Measurements from ENCODE around the gene BAHD1.

BAHD1 gene

DNA sequence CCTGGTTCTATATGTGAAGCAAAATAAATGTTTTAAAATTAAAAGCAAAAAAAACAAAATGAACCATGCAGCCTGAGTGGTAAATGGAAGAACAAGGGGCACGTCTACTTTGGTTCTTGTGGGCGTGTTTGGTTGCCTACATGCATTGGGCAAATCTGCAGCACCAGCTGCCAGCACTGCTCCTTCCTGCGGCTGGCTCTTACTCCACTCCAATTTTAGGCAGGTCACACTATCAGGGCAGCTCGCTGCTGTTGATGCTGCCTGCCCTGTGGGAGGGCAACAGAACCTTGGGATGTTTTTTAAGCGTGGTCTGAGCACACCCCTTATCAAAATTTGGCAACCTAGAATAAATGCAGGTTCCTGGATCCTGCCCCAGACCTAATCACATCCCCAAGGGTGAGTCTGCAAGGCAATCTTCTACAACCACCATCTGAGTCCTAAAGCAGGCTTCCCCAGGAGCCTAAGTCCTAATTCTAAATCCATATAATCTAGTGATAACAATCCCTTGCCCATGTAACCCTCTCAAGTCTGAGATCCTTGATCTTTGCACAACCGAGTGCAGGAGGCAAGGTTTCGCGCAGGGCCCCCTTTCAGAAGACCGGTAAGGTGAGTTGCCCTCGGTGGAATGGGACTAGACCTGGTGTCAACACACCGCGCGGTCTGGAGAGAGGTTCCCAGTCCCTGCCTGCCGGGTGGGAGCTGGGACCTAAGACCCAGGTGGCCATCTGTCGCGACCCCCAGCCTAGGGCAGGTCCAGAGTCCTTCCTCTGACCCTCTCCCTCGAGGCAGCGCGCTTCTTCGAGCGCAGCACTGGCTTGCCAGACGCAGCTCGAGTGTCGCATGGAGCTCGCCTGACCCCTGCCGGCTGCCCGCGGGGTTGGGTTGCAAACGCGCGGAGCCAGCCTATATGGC lies 19.3 kb upstream of the BAHD1 start:
- DNase-seq: peak; percentile 68 to 98 (median 84)
- intact Hi-C loops (cut with DNase I): loop anchor here (1.0 to 5.0 kb wide), 3 partner anchors 54 to 143 kb away; partner anchors contain the start of gene INAFM2

DNA sequence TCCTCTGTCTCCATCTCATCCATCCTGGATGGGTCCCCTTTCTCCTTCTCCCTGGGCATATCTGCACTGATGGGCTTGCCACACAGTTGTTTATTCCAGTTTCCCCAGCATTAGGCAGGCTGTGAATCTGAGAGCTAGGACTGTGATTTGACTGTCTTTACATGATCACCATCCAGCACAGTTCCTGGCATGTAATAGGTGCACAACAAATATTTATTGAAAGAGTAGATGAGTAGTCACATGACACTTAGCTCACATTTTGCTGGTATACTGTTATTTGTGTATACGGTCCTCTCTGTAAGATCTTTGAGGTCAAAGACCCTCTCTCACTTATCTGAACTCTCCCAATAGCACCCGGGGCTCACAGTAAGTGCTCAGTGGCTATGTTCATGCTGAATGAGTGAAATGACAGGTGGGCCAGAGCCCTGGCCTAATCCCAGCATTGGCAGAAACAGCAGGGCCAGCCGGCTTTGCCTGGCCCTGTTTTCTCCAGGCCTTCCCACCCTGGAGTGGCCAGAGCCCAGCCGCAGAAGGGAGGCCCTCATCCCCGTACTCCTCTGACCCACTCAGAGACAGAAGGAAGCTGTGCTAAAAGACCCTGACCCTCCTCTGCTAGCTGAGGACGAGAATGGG lies 16.2 kb upstream of the BAHD1 start:
- intact Hi-C loops (cut with DNase I): loop anchor here (5.0 kb wide), 1 partner anchor 57 kb away; no protein-coding TSS in a partner anchor
- peak in 1 of 10 donors; percentile 30 for DNase-seq

DNA sequence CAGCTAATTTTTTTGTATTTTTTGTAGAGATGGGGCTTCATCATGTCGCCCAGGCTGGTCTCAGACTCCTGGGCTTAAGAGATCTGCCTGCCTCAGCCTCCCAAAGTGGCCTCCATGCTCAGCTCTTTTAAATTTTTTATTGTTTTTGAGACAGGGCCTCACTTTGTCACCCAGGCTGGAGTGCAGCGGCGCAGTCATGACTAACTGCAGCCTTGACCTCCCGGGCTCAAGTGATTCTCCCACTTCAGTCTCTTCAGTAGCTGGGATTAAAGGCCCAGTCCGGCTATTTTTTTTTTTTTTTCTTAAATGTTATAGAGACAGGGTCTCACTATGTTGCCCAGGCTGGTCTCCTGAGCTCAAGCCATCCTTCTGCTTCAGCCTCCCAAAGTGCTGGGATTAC lies 15.1 kb upstream of the BAHD1 start:
- intact Hi-C loops (cut with DNase I): no loop called here
- peak in 1 of 10 donors; percentile 33 for DNase-seq

DNA sequence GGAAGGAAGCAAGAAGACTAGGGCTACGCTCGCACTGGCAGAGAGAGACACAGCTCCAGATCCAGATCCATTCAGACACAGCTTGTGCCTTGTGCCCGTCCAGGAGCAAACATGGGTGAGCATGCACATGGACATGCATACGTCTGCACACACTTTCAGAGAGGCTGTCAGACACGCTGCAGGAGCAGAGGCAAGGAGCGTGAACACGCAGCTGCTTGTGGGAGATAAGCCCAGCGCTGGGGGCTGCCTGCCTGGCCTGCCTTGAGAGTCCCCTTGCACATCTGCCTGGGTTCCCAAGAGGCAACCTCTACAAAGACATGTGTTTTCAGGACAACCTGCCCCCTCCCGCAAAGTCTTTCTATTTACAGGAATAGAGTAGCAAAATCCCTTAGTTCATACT lies 13.6 kb upstream of the BAHD1 start:
- intact Hi-C loops (cut with DNase I): no loop called here
- DNase-seq: peak in 1 of 10 donors; percentile 69

DNA sequence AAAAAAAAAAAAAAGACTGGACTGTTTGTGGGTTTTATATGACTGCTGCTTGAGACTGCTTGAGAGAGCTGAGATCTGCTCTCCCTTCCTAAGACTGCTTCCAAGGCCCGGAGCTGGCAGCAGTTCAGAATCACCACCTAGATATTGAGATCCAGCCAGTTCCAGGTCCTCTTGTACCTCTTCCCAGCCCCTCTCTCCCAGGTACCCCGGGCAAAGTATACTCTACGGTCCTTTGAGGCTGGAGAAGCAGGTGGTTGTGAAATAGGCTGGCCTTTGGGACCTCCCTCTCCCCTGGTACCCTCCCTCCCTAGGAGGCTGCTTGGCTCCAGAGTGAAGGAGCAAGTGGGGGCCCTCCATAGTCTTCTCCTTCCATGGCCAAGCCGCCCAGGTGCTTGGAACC lies 12.6 kb upstream of the BAHD1 start:
- intact Hi-C loops (cut with DNase I): no loop called here
- peak in 1 of 10 donors; percentile 66 for DNase-seq

GRCh38 chr15:40429068-40429710 lies 11.6 kb upstream of the BAHD1 start:
- peak in 1 of 10 donors; percentile 47 for DNase-seq
- intact Hi-C loops (cut with DNase I): no loop called here

- DNase-seq: peak in 1 of 10 donors; percentile 57
- intact Hi-C loops (cut with DNase I): no loop called here
These were observed 10.4 kb upstream of the BAHD1 start for GRCh38 chr15:40430271-40430805.

DNA sequence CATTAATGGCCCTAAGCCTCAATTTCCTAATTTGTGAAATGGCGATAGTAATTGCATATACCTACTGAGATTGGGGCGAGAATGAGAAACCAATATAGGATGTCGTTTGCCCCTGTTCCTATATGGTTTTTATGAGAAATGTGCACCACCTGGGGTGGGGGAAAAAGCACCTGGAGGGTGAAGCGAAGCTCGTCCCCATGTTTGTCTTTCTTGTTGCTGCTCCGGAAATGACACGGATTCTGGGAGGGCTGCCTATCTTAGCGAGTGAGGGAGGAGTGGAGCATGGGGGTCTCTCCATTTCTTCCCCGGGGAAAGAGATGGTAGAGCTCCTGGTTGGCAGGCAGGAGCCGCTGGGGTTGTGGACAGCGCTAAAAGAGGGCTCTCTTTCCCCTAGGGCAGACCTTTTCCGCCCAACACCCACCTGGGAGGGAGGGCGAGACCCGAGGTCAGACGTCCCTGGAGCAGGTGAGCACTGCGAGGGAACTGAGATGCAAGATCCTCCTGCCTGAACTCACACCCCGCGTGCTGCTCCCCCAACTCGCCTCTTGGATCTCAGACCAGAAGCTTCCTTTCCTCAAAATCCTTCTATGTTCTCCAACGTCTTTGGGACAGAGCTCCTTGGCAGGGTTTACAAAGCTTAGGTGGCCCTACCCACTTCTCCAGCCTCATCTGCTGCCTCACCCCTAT lies 5.6 kb upstream of the BAHD1 start:
- intact Hi-C loops (cut with DNase I): no loop called here
- no peak for DNase-seq

DNA sequence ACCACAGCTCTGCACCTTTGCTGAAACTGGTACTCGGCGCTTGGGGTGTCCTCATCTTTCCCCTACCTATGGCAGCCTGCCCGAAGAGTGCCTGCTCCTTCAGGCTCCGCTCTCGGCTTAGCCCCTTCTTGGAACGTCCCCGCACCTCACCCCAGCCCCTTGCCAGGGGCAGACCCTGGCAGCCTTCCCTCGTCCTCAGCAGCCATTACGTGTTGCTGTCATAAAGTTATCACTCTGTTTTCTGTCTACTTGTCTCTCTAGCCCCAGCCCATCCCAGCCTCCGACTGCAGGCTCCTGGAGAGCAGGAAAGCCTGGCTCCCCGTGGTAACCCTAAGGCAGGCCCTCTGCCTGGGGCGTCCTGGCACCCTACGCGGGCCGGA lies 5.1 kb upstream of the BAHD1 start:
- no peak for DNase-seq
- intact Hi-C loops (cut with DNase I): no loop called here

DNA sequence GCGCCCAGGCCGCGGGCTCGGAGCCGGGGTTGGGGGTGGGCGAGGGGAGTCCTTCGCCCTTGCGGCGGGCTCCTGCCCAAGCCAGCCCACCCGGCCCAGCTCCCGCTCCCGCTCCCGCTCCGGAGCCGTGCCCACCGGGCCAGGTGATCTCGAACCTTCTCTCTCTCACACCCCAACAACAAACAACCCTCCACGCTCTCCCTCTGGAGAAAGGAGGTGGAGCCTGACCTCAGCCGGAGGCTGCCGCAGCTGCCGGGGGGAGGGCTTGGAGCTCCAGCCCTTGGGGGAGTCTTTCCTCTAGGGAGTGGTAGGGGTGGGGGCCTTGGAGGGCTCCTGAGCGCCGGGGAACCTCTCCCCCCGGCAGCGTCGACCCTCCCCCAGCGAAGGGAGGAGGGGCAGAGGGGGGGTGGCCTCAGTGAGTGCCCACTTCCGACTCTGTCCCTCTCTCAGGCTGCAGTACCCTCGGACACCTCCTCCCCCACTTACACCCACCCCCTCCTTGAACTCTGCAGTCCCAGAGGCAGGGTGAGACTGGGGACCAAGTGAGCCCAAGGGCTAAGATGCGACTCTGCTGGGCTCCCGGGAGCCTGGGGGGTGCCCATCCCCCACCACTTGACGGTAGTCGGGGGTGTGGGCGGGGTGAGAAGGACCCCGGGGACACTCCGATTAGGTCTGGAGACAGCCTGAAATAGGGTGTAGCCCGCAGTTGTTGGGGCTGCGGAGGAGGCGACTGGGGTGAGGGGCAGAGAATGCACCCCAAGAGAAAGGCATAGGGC lies 4.4 kb upstream of the BAHD1 start:
- intact Hi-C loops (cut with DNase I): no loop called here

GRCh38 chr15:40436892-40437751 lies 3.6 kb upstream of the BAHD1 start:
- no peak for DNase-seq
- intact Hi-C loops (cut with DNase I): no loop called here

More for the DNA sequence above, 4.4 kb upstream of the BAHD1 start:
- peak in 3 of 10 donors; percentile 21 to 90 (median 86) for DNase-seq

GRCh38 chr15:40437752-40438687 lies 2.7 kb upstream of the BAHD1 start:
- DNase-seq: peak in 1 of 10 donors; percentile 81
- intact Hi-C loops (cut with DNase I): no loop called here

- peak in 1 of 10 donors; percentile 79 for DNase-seq
- intact Hi-C loops (cut with DNase I): no loop called here
These were observed 2.0 kb upstream of the BAHD1 start for GRCh38 chr15:40438712-40439111.

DNA sequence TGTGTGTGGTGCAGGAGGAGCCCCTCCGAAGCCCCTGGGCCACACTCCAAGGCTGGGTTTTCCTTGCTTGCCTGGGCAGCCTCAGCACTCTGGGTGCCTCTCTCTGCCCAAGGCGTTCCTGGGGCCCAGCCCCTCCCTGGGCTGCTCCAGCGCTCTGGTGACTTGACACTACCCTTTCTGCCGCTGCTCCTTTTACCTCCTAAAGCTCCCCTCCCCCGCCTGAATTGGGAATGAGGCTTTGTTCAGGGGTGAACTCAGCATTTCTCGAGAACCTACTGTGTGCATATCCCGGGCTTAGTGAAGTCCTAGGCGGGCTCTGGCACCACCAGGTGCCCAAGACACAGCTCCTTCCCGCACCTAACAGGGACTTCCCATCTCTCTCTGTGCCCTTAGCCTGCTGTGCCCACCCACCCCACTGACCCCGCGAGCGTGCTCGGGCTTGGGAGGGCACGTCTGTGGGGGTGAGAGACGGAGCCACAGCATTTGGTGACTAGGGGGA lies 1.2 kb upstream of the BAHD1 start:
- intact Hi-C loops (cut with DNase I): no loop called here

DNA sequence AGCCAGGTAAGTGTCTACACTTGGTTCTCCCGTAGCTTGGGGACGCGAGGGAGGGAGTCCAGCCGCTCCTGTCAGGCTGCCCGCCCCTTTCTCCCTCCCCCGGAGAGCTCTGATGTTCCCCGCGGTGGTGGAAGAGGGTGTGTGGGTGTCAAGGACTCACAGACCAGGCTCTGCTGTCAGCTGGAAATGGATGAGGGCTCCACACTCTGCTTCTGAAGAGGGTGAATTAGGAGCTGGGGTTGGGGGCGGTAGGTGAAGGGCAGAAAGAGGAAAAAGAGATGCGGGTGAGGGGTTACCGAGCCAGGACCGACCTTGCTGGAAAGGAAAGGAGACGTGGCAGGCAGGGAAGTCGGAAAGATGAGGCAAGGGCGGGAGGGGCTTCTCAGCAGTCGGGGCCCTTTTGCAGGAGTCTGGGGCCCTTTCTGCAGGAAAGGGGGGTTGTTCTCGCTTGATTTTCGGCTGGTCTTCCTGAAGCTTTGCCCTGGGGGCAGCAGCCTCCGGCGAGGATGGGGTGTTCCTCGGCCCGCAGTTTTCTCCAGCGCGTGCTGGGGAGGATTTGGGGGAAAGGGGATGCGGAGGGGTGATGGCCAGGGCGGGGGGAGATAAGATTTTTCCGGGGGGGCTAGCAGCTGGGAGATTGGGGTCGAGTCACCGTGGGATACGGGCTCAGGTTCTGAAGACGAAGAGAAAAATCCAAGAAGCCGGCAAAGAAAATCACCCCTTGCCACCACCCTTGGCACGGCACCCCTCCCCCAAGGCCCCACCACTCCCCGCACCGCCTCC lies 602 bp upstream of the BAHD1 start:
- DNase-seq: peak; percentile 21 to 95 (median 60)
- intact Hi-C loops (cut with DNase I): loop anchor here (2.0 to 10.0 kb wide), 3 partner anchors 31 to 125 kb away; partner anchors contain the start of genes CCDC32, CHST14 and RPUSD2

More for the DNA sequence above, 1.2 kb upstream of the BAHD1 start:
- peak in 1 of 10 donors; percentile 80 for DNase-seq
